Endothelial cell of umbilical vein (primary cell): ENCODE results near the gene MAGI1. TPM values are rescaled to one million over a fixed set of nuclear protein-coding genes. Genes with fewer than 3 reads are reported as not detected.

Source experiments
- BruUV-seq: library from RNA; stranded (reverse); fragments of 400-500 nt; replicated peaks from 2 replicates; lab custom pipeline; 2021; lab: Mats Ljungman, UMichigan
- CTCF ChIA-PET: fragments of 300-600, 350-600 bp; sonication (Branson Sonifier 250); formaldehyde crosslinking; loops from one replicate; lab custom pipeline; 2021; ENCODE audit warnings: antibody characterized with exemption, inconsistent platforms; lab: Charles Lee
- POLR2A ChIA-PET: fragments of 300-600, 350-600 bp; sonication (Branson Sonifier 250); formaldehyde crosslinking; loops from one replicate; lab custom pipeline; 2021; ENCODE audit warnings: antibody characterized with exemption, inconsistent platforms; lab: Charles Lee
- DNase-seq: peaks from one replicate; pipeline ENCODE4 v3.0.0-alpha.2; 2011; ENCODE audit warnings: low read depth, low spot score
- FAIRE-seq: peaks from 2 replicates; lab custom pipeline; 2011; peaks lifted over from hg19 to GRCh38; lab: Jason Lieb, UNC
- H2AFZ ChIP-seq: 2 replicates; pipeline ENCODE4 v1.6.0; 2012; ENCODE audit warnings: low read depth, low read length, control low read depth, inconsistent platforms
- H3K27ac ChIP-seq: 2 replicates; pipeline ENCODE4 v1.5.1; 2011; ENCODE audit warnings: low read depth, mild to moderate bottlenecking, control low read depth, low read length, moderate library complexity; ENCODE audit not compliant: insufficient read depth
- H3K27me3 ChIP-seq, 2 experiments: 2 replicates each; pipeline versions ENCODE4 v1.6.0 to v1.6.1; 2011; ENCODE audit warnings: low read length in 2 of 2, mixed read lengths in 1 of 2; ENCODE audit not compliant: control insufficient read depth in 2 of 2, insufficient read depth in 2 of 2
- H3K36me3 ChIP-seq, 2 experiments: 2 replicates in 1 of 2; 3 replicates in 1 of 2; pipeline ENCODE4 v1.5.1; 2011; ENCODE audit warnings: low read length in 2 of 2, mild to moderate bottlenecking in 1 of 2, moderate library complexity in 1 of 2; ENCODE audit not compliant: control insufficient read depth in 2 of 2, insufficient read depth in 2 of 2; ENCODE audit errors: extremely low read depth in 1 of 2
- H3K4me1 ChIP-seq: 3 replicates; pipeline ENCODE4 v1.5.1; 2011; ENCODE audit warnings: mild to moderate bottlenecking, low read length; ENCODE audit not compliant: control insufficient read depth, insufficient read depth; ENCODE audit errors: extremely low read depth
- H3K4me2 ChIP-seq: 2 replicates; pipeline ENCODE4 v1.6.1; 2011; ENCODE audit warnings: low read length, control low read depth, mixed read lengths; ENCODE audit not compliant: insufficient read depth
- H3K4me3 ChIP-seq, 3 experiments: fragments of 200-600 bp in 1 of 3; sonication (generic), shearing (Covaris generic) in 1 of 3; replicated peaks in 1 of 3; 2 replicates each; pipeline ENCODE4 v1.5.1; 2011 to 2016; ENCODE audit warnings: control low read depth in 3 of 3, low read length in 3 of 3, mild to moderate bottlenecking in 2 of 3, inconsistent platforms in 1 of 3, low read depth in 1 of 3, moderate library complexity in 1 of 3; ENCODE audit not compliant: insufficient read depth in 1 of 3
- H3K79me2 ChIP-seq: 2 replicates; pipeline ENCODE4 v1.6.0; 2012; ENCODE audit warnings: low read length, inconsistent platforms; ENCODE audit not compliant: control insufficient read depth, insufficient read depth
- H3K9ac ChIP-seq: replicated peaks from 2 replicates; pipeline ENCODE3; 2011; ENCODE audit warnings: low read length, control low read depth; ENCODE audit not compliant: insufficient read depth; ENCODE audit errors: extremely low read depth
- H3K9me1 ChIP-seq: replicated peaks from 3 replicates; pipeline ENCODE4 v1.6.0; 2011; ENCODE audit warnings: mild to moderate bottlenecking, low read length; ENCODE audit not compliant: control insufficient read depth, insufficient read depth; ENCODE audit errors: extremely low read depth
- H3K9me3 ChIP-seq: replicated peaks from 2 replicates; pipeline ENCODE4 v1.5.1; 2012; ENCODE audit warnings: low read length, inconsistent platforms; ENCODE audit not compliant: control insufficient read depth, insufficient read depth
- H4K20me1 ChIP-seq: replicated peaks from 2 replicates; pipeline ENCODE3; 2011; ENCODE audit warnings: mild to moderate bottlenecking, low read length; ENCODE audit not compliant: control insufficient read depth, insufficient read depth; ENCODE audit errors: extremely low read depth
- EZH2 ChIP-seq: IDR thresholded peaks from 2 replicates; pipeline ENCODE4 v1.6.1; 2012; ENCODE audit warnings: borderline replicate concordance, low read depth, mild to moderate bottlenecking, moderate library complexity, low read length, inconsistent platforms; ENCODE audit not compliant: severe bottlenecking
- FOS ChIP-seq: IDR thresholded peaks from 2 replicates; pipeline ENCODE4 v1.6.1; 2011; ENCODE audit warnings: mild to moderate bottlenecking, low read length, moderate library complexity, borderline replicate concordance; ENCODE audit not compliant: insufficient read depth
- GATA2 ChIP-seq: IDR thresholded peaks from 2 replicates; pipeline ENCODE4 v1.7.0; 2011; ENCODE audit warnings: low read depth, mild to moderate bottlenecking, moderate library complexity, mixed read lengths, low read length; ENCODE audit not compliant: insufficient read length, insufficient read depth
- JUN ChIP-seq: IDR thresholded peaks from 2 replicates; pipeline ENCODE4 v1.6.1; 2011; ENCODE audit warnings: borderline replicate concordance, low read depth; ENCODE audit not compliant: insufficient read length, insufficient read depth
- MYC ChIP-seq: IDR thresholded peaks from one replicate; pipeline ENCODE4 v1.6.1; 2011; ENCODE audit warnings: mild to moderate bottlenecking, low read depth, low read length
- POLR2A ChIP-seq: IDR thresholded peaks from 2 replicates; pipeline ENCODE4 v1.6.1; 2012; ENCODE audit warnings: low read depth, mild to moderate bottlenecking, control low read depth, low read length
- POLR2AphosphoS5 ChIP-seq: IDR thresholded peaks from 2 replicates; pipeline ENCODE4 v1.6.1; 2012; ENCODE audit warnings: low read depth, mild to moderate bottlenecking, control low read depth, low read length, moderate library complexity; ENCODE audit not compliant: insufficient read depth
- dilution Hi-C: fragments of 300-500 bp; cut with MboI; formaldehyde crosslinking; loops from one replicate; pipeline ENCODE4 v1.15.0; 2019; ENCODE audit warnings: low sequenced_read_pairs; ENCODE audit not compliant: extremely low pct_ligation_motif_present
- intact Hi-C: fragments of 100-400 bp; cut with micrococcal nuclease; formaldehyde crosslinking; loops from one replicate; pipeline ENCODE4 v1.10.0; 2022
- polyA plus RNA-seq, 4 experiments: library from polyadenylated mRNA; depleted of rRNA in 3 of 4; stranded (reverse) in 3 of 4; unstranded in 1 of 4; fragments of >200 nt; gene quantifications; 2 replicates each; pipeline versions ENCODE4 v1.2.1 to v1.2.3, GENCODE V29; 2011 to 2012; ENCODE audit warnings: missing spikeins in 1 of 4
- total RNA-seq: library from RNA; stranded (reverse); gene quantifications from 2 replicates; pipeline ENCODE4 v1.2.3, GENCODE V29; 2021
- TF ChIP-seq, protein P1 (sequence below): IDR thresholded peaks from 2 replicates; pipeline ENCODE4 v1.6.1; 2011; ENCODE audit not compliant: insufficient read depth, insufficient read length

The MAGI1 gene
- total and polyA plus RNA-seq, 2 donors (not counting 3 experiments of a cell fraction or from before 2014, with no cell fraction given), result 10.1 to 47.9 TPM

DNA sequence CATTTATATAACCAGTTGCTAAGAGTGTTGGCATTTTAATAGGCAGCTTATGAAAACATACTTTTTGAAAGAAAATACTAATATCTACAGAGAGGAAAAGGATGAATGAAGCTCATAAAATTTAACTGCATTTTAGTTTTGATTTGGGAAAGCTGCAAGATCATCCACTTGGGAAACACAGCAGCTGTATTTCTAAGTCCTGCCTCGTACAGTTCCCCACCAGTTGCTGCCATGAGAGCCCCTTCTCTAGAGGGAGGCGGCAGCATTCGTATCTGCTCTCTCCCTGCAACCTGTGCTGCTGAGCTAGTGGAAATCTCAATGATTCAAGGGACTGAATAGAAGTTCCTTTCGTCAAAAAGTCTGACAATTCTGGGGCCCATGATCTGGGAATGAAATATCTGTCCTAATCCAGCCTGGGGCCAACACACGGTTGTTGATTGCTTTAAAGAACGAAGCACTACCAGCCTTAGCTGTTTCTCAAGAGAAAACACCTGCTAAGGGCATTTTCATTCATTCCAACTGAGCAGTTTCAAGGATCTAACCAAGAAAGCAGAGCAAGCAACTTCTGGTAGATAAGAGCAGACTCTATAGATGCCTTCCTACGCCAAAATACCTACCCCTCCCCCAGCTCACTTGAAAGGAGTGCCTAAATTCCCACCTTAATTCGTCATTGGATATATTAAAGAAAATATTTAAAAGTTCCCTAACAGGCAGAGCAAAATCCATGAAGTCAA lies 223.7 kb downstream of the MAGI1 start:
- TF ChIP-seq GATA2 (no peak), EZH2 (no peak), POLR2AphosphoS5 (no peak), MYC (no peak), JUN (no peak)
- TF ChIP-seq, protein P1, sequence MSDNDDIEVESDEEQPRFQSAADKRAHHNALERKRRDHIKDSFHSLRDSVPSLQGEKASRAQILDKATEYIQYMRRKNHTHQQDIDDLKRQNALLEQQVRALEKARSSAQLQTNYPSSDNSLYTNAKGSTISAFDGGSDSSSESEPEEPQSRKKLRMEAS, result no peak
- intact Hi-C loops (no loop called here), dilution Hi-C loops (no loop called here)
- POLR2A ChIA-PET, result no interaction called here
- H3K9me1 ChIP-seq, result no peaks in the 10 kb centered on the region
- no TSS peak for BruUV-seq
- H3K4me3 ChIP-seq, result no peak overlapping the region
- FAIRE-seq (no peak), DNase-seq (no peak)
- no peaks in the 10 kb centered on the region for H3K27me3 ChIP-seq
- CTCF ChIA-PET, result interaction anchor here (0.6 to 1.0 kb wide), 2 partner anchors 19 to 164 kb away, joined by 3 to 4 read pairs; no protein-coding TSS in a partner anchor
- no peaks in the 10 kb centered on the region for H3K36me3 ChIP-seq
- H2AFZ ChIP-seq, result no peak overlapping the region
- no peak overlapping the region for H3K9ac ChIP-seq
- H3K79me2 ChIP-seq, result no peaks in the 10 kb centered on the region
- no peak overlapping the region for H3K4me2 ChIP-seq
- H3K27ac ChIP-seq, result no peak overlapping the region
- peaks cover 3% of the 10 kb centered on the region for H4K20me1 ChIP-seq
- H3K9me3 ChIP-seq, result no peaks in the 10 kb centered on the region
- H3K4me1 ChIP-seq, result no peaks in the 10 kb centered on the region

- POLR2A ChIA-PET, result no interaction called here
- no TSS peak for BruUV-seq
- intact Hi-C loops, result no loop called here
- H4K20me1 ChIP-seq, result peaks cover 3% of the 10 kb centered on the region
- H3K9ac ChIP-seq, result no peak overlapping the region
- H3K9me3 ChIP-seq, result no peaks in the 10 kb centered on the region
- no peaks in the 10 kb centered on the region for H3K9me1 ChIP-seq
- CTCF ChIA-PET, result interaction anchor here (0.5 to 2.0 kb wide), 7 partner anchors 13 to 769 kb away, joined by 3 to 5 read pairs (median 3); no protein-coding TSS in a partner anchor
- TF ChIP-seq EZH2 (no peak), FOS (no peak), POLR2A (no peak)
- no peaks in the 10 kb centered on the region for H3K4me1 ChIP-seq
- DNase-seq (no peak), FAIRE-seq (no peak)
- H3K79me2 ChIP-seq, result no peaks in the 10 kb centered on the region
- no peaks in the 10 kb centered on the region for H3K36me3 ChIP-seq
- H3K27me3 ChIP-seq, result no peaks in the 10 kb centered on the region
- H3K4me3 ChIP-seq, result no peak overlapping the region
- dilution Hi-C loops, result no loop called here
- H3K4me2 ChIP-seq, result no peak overlapping the region
- H3K27ac ChIP-seq, result no peak overlapping the region
- no peak overlapping the region for H2AFZ ChIP-seq
These were observed 226.8 kb downstream of the MAGI1 start for GRCh38 chr3:65811892-65812291.
